Stimulated activated CD4-positive, alpha-beta T cell treated with anti-CD3 and anti-CD28 coated beads, Interleukin-1b, Interleukin-23, amount 100 ng/mL, for 24 hours (primary cell): ENCODE measurements around the gene COPS7A.
"Not testable (repeated sequence)": the region's sequence is repeated elsewhere in the genome, so short reads cannot be mapped to it uniquely, and the experiment has no call there.

ENCODE experiments used
- DNase-seq, 4 experiments: peaks; one replicate each; pipeline ENCODE4 v3.0.0-alpha.2; 2020; ENCODE audit warnings: low read depth in 4 of 4, low spot score in 1 of 4

The COPS7A gene

DNA sequence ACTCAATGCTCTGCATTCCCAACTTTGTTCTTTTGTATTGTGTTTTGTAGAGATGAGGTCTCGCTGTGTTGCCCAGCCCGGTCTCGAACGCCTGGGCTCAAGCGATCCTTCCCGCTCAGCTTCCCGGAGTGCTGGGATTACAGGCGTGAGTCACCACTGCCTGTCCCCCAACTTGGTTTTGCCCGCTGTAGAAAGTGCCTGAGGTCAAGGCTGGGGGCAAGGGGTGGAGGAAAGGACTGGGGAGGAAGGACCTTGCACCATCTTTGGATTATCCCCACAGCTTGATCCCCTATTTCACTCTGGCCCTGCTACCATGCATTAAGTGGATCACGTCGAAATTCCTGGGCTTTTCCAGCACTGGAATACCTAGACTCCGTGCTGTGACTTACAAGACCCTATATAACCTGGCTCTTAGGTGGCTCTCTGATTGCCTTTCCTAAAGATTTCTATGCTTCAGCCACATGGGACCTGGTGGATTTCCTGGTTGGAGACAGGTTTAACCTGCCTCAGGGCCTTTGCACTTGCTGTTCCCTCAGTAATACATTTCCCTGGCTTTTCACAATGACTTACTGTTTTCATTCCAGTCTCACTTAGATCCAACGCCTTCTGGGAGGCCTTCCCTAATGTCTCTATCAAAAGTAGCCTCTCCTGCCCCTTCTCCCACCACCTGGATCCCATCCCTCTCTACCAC, 22.6 kb upstream of the COPS7A start:
- DNase-seq: no peak

DNA sequence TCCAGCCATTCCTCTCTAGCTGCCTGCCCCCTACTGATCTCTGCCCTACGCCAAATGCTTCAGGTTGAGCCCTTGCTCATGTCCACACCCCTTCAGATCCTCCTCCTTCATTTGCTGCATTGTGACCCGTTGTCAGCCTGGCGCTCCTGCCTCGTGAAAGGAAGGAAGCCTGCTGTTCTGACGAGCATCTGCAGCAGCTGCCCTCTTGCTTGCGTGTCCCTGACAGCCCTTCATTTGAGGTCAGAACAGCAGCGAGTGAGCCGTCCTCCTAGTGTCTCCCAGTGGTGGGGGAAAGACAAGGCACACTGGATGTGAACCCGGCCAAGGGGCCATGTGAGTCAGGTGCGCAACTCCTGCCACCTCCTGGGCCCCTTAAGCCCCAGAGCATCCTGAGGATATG, 20.2 kb upstream of the COPS7A start:
- no peak for DNase-seq

DNA sequence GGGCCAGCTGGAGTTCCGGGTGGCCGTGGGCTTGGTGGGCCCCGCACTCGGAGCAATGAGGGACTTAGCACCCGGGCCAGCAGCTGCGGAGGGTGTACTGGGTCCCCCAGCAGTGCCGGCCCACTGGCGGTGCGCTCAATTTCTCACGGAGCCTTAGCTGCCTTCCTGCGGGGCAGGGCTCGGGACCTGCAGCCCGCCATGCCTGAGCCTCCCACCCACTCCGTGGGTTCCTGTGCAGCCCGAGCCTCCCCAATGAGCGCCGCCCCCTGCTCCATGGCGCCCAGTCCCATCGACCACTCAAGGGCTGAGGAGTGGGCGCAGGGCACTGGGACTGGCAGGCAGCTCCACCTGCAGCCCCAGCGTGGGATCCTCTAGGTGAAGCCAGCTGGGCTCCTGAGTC, 15.5 kb upstream of the COPS7A start:
- not testable (repeated sequence) for DNase-seq

DNA sequence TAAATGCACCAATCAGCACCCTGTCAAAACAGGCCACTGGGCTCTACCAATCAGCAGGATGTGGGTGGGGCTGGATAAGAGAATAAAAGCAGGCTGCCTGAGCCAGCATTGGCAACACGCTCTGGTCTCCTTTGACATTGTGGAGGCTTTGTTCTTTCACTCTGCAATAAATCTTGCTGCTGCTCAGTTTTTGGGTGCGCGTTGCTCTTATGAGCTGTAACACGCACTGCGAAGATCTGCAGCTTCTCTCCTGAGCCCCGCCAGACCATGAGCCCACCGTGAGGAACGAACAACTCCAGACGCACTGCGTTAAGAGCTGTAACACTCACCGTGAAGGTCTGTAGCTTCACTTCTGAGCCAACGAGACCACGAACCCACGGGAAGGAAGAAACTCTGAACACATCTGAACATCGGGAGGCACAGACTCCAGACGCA, 14.9 kb upstream of the COPS7A start:
- DNase-seq: no peak

DNA sequence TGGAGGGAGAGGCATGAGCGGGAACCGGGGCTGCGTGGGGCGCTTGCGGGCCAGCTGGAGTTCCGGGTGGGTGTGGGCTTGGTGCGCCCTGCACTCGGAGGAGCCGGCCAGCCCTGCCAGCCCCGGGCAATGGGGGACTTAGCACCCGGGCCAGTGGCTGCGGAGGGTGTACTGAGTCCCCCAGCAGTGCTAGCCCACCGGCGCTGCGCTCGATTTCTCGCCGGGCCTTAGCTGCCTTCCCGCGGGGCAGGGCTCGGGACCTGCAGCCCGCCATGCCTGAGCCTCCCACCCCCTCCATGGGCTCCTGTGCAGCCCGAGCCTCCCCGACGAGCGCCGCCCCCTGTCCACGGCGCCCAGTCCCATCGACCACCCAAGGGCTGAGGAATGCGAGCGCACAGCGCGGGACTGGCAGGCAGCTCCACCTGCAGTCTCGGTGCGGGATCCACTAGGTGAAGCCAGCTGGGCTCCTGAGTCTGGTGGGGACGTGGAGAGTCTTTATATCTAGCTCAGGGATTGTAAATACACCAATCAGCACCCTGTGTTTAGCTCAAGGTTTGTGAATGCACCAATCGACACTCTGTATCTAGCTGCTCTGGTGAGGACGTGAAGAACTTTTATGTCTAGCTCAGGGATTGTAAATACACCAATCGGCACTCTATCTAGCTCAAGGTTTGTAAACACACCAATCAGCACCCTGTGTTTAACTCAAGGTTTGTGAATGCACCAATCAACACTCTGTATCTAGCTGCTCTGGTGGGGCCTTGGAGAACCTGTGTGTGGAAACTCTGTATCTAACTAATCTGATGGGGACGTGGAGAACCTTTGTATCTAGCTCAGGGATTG, 7.6 kb upstream of the COPS7A start:
- not testable (repeated sequence) for DNase-seq

DNA sequence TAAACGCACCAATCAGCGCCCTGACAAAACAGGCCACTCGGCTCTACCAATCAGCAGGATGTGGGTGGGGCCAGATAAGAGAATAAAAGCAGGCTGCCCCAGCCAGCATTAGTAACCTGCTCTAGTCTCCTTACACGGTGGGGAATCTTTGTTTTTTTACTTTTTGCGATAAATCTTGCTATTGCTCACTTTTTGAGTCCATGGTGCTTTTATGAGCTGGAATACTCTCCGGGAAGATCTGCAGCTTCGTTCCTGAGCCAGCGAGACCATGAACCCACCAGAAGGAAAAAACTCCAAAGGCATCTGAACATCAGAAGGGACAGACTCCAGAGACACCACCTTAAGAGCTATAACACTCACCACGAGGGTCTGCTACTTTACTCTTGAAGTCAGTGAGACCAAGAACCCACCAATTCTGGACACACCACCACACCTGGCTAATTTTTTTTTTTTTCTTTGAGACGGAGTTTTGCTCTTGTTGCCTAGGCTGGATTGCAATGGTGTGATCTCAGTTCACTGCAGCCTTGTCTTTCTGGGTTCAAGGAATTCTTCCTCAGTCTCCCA, 6.9 kb upstream of the COPS7A start:
- DNase-seq: no peak

DNA sequence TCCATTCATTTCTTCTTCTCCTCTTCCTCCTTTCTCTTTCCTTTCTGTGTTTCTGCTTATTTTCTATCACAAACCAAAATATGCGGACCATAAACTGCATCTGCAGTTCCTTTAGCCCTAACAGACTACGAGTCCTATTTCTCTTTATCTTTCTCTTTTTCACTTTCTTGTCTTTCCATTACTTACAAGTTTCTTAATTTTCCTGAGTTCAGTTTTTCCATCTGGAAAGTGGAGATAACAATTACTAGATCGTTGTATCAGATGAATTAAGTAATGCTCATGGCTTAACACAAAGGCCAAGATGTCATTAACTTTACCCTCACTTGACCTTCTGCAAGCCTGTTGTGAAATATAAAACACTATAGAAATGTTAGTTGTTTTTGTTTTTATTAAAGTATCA, 983 bp upstream of the COPS7A start:
- DNase-seq: no peak

DNA sequence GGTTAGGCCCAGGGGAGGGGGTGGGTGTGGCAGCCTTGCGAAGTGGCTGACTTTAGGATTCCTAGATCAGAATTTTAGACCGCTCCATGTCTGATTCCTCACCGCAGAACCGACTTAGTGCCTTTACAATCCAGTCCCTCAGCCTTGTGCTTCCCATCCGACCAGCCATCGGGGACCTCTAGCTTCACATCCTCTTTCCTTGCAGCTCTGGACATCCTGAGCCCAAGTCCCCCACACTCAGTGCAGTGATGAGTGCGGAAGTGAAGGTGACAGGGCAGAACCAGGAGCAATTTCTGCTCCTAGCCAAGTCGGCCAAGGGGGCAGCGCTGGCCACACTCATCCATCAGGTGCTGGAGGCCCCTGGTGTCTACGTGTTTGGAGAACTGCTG, 557 bp downstream of the COPS7A start:
- DNase-seq: no peak

DNA sequence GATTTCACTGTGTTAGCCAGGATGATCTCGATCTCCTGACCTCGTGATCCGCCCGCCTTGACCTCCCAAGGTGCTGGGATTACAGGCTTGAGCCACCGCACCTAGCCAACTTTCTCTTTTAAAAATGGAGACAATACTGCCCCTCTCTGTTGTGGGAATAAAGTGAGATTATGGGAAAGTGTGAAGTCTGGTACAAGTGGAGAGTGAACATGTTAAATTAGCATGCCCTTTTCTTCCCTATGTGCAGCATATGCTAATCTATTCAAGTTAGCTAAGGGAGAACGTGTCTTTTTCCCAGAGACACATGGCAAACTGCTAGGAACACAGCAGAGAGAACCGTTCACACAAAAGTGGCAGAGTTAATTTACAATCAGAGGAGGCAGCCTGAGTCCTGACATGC, 1.5 kb downstream of the COPS7A start:
- DNase-seq: no peak

DNA sequence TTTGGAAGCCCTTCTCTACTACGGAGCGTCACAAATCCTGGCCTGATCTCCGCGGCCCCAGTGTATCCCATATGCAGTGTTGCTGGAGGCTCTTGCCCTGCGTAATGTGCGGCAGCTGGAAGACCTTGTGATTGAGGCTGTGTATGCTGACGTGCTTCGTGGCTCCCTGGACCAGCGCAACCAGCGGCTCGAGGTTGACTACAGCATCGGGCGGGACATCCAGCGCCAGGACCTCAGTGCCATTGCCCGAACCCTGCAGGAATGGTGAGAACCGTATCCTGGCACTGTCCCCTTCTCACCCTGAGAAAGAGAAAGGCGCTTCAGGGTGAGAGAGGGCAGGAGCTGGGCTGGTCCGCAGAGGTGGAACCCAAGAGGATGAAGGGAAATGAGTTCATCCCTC, 5.3 kb downstream of the COPS7A start:
- DNase-seq: no peak

DNA sequence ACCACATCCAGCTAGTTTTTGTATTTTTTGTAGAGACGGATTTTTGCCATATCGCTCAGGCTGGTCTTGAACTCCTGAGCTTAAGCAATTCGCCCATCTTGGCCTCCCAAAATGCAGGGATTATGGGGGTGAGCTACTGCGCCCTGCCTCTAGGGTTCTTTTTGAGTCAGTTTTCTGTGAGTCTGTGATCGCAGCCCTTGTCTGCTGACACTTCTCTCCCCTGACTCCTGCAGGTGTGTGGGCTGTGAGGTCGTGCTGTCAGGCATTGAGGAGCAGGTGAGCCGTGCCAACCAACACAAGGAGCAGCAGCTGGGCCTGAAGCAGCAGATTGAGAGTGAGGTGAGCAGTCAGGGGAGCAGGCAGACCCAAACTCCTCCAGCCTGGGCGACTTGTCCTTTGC, 6.3 kb downstream of the COPS7A start:
- DNase-seq: no peak

DNA sequence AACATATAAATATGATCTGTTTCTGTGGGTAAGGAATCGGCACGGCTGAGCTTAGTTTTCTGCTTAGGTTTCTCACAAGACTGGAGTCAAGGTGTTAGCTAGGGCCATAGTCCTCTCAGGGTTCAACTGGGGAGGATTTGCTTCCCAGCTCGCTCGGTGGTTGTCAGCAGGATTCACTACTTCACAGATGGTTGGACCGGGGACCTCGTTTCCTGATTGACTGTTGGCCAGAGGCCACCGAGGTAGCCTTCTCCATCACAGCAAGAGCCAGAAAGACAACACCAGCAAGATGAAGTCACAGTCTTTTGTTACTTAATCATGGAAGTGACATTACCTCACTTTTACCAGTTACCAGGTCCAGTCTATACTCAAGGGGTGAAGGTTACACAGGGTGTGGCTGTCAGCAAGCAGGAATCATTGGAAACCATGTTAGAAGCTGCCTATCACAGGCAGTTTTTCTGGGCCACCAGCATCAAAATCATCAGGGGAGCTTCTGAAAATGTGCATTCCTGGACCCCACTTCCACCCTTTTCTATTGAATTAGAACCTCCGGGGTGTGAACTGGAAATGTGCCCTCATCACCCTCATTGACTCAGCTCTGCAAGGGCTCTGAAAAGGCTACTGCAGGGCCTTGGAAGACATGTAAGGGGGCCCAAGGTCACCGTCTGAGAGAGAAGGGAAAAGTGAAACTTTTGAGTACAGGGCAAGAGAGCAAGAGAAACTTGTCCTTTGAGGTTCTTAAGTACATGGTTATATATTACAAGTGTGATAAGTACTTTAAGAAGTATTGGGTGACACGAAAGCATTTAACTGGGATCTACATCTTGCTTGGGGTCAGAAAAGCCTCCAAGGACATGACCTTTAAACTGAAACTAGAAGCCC, 10.9 kb downstream of the COPS7A start:
- no peak for DNase-seq

DNA sequence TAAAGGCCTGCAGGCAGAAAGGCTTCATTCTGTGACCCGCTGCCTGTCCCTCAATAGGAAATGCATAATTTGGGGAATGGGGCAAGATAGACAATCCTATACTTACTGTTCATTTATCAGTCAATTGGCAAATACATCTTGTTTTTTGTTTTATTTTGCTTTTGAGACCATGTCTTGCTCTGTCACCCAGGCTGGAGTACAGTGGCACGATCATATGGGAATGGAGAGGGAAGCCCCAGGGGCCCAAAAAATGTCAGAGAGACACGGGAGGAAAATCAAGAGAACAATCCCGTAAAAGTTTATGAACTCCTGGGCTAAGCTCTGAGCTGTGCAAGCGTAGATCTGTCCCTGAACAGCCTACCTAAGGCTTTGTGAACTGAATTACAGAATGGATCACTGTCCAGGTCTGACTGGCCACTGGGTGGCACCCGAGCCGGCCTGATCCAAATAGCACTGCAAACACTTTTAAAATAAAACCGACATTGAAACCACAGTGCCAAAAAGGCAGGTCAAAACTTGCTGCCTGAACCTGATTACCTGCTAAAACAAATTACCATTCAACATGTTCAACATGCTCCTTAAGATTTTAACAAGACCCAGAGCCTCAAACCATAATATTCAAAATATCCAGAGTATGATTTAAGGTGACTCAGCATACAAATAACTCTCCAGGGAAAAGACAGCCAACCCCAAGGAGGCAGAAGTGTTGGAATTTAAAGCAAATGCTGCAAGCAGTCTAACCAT, 11.8 kb downstream of the COPS7A start:
- no peak for DNase-seq

DNA sequence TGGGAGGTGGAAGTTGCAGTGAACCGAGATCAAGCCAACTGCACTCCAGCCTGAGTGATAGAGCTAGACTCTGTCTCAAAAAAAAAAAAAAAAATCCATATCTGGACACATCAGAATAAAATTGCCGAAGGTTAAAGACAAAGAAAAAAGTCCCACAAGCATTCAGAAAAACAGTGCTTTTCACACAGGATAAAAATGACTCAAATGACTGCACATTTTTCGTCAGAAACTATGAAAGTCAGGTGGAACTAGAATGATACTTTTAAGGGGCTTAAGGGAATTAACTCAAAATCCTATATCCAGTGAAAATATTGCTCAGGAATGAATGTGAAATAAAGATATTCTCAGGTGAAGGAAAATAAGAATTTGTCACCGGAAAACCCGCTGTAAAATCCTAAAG, 12.9 kb downstream of the COPS7A start:
- no peak for DNase-seq

DNA sequence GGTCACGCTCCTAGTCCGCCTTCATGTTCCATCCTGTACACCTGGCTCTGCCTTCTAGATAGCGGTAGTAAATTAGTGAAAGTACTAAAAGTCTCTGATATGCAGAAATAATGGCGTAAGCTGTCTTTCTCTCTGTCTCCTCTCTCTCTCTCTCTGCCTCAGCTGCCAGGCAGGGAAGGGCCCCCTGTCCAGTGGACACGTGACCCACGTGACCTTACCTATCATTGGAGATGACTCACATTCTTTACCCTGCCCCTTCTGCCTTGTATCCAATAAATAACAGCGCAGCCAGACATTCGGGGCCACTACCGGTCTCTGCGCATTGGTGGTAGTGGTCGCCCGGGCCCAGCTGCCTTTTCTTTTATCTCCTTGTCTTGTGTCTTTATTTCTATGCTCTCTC, 18.2 kb downstream of the COPS7A start:
- DNase-seq: not testable (repeated sequence)

DNA sequence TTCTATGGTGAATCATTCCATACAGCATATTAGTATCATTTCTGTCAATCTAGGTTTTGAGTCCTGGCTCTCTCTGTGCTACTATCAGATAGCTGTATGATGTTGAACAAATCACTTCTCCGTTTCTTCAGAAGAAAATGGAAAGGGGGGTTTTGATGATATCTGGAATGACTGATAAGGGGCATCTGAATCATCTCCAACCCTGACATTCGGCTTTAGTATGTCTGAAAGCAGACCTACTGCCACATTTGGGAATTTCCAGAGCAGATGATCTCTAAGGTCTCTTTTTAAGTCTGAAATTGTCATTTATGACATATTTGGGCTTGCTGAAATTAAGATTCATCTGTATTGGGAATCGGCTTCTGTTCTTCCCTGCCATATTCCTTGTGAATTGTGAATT, 19.0 kb downstream of the COPS7A start:
- DNase-seq: no peak

DNA sequence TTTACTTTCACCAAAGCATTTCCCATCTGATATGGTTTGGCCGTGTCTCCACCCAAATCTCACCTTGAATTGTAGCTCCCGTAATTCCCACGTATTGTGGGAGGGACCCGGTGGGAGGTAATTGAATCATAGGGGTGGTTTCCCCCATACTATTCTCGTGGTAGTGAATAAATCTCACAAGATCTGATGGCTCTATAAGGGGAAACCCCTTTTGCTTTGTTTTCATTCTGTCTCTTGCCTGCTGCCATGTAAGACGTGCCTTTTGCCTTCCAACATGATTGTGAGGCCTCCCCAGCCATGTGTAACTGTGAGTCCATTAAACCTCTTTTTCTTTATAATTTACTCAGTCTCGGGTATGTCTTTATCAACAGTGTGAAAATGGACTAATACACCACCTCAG, 19.5 kb downstream of the COPS7A start:
- not testable (repeated sequence) for DNase-seq

DNA sequence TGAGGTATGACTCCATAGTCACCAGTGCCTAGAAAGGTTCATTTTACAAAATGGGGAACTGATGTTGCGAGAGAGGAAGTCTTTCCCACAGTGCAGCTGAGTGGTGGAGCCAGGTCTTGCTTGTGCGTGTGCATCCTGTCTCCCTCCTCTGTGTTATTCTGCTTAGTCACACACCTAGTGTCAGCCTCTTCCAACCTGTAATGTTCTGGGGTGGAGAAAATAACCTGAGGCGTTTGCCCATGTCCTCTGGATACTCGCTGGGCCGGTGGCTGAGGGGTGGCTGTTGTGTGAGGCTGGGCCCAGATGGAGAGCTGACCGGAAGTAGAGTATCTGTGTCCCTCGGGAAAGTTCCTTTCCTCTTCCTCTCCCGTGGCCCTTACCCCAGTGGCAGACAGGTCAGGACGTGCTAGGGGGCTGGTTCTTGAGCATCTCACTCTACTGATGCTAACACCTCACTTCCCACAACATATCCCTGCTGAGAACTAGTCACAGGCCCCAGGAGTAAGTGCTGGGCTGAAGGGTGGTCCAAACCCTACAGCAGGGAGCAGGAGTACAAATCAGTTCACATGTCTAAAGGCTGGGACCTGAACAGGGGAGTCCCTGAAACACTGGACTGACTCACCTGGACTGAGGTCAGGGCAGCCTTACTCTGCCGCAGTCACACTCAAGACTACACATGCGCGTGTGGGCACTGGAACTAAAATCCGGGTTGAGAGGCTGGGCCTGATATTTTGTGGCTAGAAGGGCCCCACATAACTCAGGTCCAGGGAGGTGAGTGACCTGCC, 22.1 kb downstream of the COPS7A start:
- DNase-seq: no peak

DNA sequence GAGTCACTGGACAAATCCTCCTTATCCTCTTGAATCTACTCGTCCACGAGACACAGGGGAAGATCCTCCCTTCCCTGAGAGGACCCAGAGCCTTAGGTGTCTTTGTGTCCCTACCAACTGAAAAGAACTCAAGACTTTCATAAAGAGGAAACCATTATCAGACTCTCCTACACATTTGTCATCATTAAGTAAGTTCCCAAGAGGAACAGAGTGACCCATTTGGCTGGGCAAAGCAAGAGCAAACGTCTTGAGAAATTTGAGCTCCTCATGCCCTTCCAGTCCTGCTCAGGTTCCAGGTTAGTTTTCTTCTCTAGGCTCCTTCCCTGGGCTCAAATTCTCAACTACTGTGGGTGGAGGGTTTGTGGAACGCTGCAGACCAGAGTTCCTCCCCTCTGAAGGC, 23.4 kb downstream of the COPS7A start:
- DNase-seq: no peak

DNA sequence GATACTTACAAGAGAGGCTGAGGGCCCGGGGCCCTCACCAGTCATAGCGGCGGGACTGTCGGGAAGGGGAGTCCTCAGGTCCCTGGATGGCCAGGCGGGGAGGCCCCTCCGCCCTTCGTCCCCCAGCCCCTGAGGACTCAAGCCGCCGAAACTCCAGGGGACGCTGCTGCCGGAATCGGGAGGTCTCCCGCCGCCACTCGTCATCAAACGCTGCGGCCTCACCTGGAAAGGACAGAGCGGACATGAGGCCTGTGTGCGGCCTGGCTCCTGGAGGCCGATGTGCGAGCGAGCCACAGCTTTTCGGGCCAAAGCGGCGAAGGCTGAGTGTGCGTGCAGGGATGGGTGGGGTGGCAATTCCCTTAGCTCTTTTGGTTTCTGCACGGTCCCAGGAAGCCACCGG, 24.9 kb downstream of the COPS7A start:
- DNase-seq: no peak
